GM21526 (cell line): Measurements from ENCODE around the gene ZNF32.

Experiments
- ATAC-seq: cut with Tn5 transposase; IDR thresholded peaks from one replicate; pipeline ENCODE4 v1.9.1; 2021; ENCODE audit warnings: moderate library complexity; ENCODE audit not compliant: unreplicated experiment, low FRiP score

ZNF32 gene

DNA sequence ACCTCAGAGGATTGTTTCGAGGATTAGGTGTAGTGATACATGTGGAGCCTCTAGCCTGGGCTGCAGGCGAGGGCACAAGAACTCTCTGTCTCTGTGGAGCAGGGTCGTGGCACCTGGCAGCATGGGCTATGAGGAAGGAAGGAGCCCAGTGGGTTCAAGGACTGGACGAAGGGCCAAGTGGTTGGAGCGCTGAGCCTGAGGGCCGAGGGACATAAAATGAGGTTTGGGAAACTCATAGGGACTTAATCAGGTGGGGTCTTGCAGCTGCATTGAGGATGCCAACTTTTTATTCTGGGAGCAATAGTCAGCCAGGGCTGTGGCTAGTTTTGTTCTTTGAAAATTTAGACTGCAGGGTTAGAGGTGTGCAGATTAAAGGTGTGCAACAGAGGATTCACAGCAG, 33.0 kb upstream of the ZNF32 start:
- ATAC-seq = no peak

DNA sequence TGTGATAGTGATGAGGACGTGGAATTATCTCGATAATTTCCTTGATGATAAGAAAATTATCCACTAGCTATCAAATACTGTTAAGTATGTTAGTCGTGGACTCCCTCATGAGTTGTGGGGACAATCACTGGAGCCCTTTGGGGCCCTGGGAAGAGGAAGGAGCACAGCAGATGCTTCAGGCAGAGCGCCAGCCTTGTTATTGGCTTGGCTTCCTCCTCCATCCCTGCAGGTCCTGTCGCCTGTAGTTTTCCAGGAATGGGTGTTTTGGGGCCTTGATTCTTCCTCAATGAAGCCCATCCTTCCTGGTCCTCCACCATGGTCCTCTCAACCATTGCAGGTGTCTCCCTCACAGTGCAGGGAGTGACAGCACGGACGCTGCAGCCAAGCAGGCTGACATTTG, 32.5 kb upstream of the ZNF32 start:
- ATAC-seq = no peak

DNA sequence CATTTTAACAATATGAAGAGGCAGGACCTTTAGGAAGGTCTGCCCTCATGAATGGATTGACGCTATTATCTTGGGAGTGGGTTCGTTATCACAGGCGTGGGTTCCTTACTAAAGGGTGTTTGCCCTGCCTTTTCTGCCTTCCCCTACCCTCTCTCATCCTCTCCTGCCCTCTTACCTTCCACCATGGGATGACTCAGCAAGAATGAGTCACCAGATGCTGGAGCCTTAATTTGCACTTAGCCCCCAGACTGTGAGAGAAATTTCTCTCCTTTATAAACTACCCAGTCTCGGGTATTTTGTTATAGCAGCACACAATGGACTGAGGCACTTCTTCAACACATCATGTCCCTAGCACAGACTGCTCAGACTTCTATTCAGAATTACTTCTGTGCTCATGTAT, 31.4 kb upstream of the ZNF32 start:
- ATAC-seq = no peak

DNA sequence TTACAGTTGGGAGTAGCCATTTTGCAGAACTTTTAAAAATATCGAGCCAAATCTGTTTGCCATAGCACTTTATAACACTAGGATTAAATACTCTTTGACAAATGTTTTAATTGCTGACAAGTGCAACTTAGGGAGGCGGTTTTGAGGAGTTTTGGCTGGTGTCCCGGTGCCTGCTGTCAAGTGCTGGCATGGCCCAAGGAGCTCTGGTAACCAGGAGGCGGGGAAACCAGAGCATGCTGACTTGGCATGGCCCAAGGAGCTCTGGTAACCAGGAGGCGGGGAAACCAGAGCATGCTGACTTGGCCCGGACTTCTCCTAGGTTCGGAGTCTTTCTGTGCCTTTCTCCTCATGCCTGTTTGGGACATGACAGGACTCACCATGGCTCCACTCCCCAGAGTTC, 30.8 kb upstream of the ZNF32 start:
- ATAC-seq = no peak

DNA sequence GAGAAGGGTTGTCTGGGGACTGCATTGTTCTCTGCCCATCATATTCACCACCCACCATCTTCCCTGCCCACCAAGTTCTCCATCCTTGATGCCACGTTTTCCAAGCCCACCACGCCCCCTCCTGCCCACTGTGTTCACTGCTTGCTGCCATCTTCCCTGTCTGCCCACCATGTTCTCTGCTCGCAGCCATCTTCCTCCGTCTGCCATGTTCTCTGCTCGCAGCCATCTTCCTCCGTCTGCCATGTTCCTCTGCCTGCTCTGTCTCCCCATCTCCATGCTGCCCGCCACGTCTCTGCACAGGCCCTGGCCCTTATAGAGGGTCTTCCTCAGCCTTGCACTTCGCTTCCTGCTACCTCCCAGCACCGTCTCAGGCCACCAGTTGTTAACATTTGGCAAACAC, 30.0 kb upstream of the ZNF32 start:
- ATAC-seq = no peak

DNA sequence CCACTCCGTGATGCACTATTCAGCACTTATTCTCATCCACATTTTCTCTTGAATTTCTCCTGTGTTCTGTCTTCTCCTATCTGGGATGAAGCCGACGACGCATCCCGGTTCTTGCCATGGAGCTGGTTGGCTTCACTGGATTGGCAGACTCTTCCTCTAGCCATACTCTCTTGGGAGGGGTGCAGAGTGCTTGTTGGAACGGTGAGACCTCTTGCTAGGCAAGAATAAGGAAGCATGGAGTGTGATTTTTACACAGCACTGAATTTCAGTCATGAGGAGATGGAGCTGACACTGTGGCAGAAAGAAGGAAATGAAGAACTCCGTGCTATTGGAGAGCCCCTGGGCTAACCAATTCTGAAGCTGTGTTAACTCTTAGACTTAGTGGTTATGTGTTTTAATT, 28.2 kb upstream of the ZNF32 start:
- ATAC-seq = no peak

DNA sequence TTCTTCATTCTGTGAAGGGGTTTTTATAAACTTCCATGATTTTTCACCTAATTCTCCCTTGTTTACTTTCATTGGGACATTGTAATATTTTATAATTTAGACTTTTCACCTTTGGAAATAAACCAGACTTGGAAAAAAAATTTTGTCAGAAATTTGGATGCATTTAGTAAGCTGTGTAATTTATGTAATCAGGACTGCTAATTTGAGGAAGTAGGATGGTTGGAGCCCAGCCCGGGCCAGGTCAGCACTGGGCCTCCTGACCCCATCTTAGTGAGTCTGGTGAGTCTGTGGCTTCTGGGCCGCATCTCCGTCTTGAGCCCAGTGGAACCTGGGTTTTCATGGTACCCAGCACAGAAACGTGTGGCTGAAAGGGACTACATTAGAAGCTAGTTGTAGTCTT, 27.6 kb upstream of the ZNF32 start:
- no peak for ATAC-seq

DNA sequence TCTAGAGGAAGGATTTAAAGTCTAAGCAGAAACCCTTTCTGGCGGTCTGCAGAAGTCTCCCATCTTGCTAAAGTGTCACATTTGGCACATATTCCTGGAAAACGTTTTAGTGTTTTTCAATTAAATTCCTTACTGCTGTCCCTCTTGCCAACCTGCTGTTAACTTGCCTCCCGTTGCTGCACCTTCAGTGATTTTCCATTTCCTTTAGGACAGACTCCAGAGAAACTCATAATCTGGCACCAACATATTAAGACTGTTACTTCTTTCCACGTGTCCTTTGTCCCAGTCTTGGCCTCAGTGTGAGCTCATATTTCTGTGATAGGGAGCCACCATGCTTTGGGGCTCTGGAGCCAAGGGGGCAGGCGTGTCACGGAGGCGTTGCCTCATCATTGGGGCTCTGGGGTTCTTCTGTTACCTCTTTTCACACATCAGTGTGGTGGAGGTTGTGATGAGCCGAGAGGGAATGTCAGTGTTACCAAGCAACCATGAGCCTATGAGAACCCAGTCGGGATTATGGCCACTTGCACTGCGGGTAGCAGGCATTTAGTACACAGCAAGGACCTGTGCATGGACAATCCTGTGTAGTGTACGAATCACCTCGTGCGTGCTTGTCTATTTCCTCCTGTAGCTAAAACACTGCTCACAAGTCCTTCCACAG, 26.0 kb upstream of the ZNF32 start:
- ATAC-seq = no peak

DNA sequence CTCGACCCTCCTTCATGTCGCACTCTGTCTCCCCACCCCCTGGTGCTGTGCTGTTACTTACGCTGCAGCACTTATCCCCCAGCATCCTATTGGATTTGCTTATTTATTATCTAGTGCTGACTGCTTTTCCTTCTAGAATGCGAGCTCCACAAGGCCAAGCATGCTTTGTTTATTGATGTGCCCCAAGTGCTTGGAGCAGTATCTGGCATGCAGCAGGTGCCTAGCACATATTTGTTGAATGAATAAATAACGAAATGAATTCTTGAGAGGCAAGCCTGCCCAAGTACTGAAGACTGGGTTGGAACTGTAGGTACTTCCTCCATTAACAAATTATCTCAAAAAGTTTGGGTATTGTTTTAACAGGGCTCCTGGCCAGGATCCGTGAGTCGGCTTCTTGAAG, 24.8 kb upstream of the ZNF32 start:
- no peak for ATAC-seq

DNA sequence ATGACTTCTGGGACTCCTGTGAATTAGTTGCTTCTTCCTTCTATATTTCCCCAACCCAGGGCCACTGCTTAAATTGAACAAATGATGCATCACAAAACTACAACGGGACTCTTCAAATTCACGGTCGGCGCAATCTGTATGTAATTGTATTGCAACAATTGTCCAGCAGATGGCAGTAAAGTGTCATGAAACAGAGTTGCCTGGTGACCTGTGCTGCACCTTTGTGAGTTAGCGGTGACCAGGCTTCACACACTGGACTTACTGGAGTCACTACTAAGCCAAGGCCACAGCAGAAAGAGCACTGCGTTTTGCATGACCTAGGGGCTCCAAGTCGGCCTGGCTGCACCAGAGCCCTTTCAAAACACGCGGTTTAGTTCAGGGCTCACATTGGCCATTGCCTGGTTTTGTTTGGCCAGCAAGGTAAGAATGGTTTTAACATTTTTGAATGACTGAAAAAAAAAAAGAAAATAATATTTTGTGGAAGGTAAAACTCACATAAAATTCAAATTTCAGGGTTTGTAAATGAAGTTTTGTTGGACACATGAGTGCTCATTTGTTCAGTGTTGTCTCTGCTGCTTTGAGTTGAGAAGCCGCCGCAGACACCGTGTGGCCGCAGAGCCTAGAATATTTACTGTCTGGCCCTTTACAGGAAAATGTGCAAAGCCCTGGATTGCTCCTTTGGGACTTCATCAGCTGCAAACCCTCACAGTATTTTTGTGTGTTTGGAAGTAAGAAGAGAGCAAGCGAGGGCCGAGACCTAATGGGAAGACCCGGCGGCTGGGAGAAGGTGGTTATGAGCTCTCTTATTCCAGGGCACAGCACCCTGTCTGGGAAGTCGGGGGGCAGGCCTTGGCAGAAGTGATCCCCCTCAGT, 23.2 kb upstream of the ZNF32 start:
- peak; percentile 68 for ATAC-seq

DNA sequence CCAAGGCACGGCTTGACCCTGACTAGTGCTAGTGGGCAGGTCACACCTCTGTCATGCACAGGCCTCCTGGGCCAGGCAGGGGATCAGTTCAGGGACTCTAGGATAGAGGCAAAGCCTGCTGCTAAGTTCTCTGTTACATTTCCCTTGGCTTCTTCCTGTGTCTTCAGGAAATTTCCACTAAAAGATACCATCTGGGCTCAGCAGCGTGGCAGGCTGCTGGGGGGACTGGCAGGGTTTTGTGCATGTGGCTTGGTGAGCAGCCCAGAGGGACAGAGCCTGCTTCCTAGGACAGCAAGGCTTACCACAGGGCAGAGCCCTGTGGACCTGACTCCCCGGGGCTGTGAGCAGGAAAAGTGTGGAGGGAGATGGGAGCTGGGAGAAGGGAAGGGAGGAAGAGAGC, 20.7 kb upstream of the ZNF32 start:
- no peak for ATAC-seq

DNA sequence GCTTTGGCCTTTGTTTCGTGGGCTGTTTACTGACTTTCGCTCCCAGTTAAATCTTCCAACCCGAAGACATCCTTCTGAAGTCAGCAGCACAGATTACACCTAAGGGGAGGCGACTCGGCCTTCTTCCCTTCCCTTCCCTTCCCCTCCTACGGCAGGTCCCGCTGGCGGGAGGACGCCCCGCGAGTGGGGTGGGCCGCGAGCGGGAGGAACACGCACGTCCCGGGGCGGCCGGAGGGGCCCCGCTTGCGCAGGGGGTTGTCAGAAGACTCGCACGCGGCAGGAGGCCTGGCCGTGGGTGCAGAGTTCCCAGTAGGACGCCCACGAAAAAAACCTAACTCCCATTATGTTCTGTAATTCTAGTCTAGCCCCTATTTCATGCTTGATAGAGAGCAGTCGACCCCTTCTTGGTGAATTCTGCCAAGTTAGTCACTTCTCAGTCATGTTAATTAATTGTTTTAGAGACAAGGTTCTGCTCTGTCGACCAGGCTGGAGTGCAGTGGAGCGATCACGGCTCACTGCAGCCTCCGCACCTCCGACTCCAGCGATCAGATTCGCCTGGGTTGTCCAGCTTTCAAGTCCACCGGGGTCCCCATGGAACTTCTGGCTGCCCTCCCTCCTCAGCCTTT, 19.2 kb upstream of the ZNF32 start:
- ATAC-seq = no peak

DNA sequence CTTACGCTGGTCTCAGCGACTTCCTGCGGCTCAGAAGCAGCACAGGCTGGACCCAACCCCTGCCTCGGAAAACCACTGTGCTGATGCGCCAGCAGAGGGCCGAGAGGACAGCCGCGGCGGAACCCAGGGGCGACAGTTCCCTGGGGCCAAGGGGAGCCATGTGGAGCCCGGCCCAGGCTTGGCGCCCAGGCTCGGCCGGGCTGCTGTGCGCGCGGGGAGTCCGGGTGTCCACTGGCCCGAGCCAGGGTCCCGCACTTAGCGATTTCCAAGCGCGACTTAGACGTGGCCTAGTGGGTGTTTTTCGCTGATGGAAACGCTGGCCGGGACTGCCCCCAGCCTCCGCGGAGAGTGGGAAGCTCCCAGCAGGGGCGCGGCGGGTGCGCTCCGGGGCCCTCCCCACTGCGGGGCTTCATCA, 18.6 kb upstream of the ZNF32 start:
- ATAC-seq = no peak

DNA sequence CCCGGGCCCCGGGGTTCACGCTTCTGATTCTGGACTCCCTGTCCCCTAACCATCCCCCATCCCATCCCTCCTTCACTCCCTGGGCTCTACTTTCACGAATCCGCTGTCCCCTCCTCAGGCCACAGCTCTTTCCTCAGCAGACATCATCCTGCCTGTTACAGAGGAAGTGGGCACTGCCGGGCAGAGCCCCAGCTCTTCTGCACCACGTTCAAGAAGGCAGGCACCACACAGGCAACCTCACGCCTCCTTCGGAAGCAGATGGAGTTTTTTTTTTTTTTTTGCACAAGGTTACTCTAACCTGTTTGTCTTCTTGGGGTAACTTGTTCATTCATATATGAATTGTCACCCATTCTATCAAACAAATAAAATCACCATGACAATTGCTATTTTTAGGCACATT, 17.9 kb upstream of the ZNF32 start:
- ATAC-seq = no peak

DNA sequence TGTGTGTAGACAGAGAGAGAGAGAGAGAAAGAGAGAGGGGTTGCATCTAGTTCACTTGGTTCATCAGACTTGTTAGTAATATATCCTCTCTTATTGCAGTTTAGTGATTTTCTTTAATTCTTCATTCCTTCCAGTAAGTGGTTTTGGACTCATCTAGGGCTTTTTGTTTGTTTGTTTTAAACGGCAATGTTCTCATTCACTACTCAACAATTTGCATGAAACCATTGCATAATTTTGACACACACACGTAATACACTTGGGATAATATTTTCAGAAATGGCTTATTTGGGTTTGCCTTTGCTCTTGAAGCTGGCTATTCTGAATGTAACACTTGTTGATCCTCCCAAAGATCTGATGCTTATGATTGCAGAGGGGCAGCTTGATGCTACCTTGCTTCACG, 16.4 kb upstream of the ZNF32 start:
- no peak for ATAC-seq

DNA sequence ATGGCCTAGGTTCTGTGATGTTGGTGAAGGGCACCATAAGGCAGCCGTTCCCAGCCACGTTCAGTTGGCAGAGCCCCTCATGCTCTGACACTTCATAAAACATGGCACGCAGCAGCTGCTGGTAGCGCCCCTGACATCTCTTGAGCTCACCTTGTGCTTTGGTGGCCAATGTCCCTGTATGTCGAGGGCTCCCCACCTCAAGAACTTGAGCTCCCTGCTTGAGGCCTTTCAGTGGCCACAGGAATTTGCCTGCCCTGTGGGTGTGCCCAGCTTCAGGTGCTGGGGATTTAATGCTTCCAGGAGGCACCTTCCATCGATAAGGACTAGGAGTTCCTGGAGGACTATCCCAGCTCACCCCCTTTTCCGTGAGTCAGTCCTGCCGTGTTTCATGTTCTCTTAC, 9.5 kb upstream of the ZNF32 start:
- no peak for ATAC-seq

DNA sequence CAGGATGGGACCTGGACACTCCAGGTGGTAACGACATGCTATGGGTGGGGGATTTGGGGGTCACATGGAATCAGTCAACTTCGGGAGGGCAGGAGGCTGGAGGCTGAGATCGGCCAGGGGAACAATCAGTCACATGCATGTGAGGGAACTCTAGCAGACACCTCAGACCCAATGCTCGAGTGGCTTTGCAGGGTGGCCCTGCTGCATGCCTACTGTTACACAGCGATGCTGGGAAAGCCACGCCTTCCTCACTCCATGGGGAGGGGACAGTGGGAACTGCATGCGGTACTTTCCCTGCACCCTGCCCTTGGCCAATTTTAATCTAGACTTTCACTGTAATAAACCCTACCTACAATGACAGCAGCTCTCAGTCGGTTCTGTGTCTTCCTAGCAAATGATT, 6.6 kb upstream of the ZNF32 start:
- no peak for ATAC-seq

DNA sequence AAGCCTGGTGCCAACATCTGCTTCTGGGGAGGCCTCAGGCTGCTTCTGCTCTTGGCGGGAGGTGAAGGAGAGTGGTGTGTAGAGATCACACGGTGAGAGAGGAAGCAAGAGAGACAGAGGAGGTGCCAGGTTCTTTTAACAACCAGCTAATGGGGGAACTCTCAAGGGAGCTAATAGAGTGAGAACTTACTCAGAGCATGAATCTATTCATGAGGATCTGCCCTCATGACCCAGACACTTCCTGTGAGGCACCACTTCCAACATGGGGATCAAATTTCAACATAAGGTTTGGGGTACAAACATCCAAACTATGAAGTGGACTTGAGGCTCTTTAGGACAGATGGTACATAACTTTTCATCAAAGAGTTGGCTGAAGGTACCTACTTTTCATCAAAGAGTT, 5.1 kb upstream of the ZNF32 start:
- no peak for ATAC-seq

DNA sequence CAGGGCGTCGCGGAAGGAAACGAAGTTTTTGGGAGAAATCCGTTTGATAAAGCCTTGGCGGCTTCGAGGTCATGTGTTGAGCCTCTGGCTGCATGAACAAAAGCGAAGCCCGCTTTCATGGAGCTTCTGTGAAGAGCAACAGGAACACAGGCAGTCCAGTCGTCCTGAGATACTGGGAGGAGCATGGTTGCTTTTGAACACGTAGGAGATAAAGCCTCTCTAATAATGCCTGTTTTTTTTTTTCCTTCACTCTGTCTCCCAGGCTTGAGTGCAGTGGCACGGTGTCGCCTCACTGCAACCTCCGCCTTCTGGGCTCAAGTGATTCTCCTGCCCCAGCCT, 473 bp upstream of the ZNF32 start:
- no peak for ATAC-seq

DNA sequence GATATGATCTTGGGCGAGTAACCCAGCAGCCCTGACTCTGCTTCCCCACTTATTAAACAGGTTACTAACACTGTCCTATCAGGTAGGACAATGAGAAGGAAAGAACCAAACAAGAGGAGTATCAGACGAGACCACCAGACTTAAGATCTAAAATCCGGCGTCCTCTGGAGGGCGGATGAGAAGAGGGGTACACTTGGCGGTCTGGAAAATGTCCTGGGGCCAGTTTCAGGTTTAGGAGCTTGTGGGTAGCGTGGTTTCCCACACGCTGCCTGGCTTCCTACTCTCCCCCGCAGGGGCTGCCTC, 635 bp downstream of the ZNF32 start:
- no peak for ATAC-seq

DNA sequence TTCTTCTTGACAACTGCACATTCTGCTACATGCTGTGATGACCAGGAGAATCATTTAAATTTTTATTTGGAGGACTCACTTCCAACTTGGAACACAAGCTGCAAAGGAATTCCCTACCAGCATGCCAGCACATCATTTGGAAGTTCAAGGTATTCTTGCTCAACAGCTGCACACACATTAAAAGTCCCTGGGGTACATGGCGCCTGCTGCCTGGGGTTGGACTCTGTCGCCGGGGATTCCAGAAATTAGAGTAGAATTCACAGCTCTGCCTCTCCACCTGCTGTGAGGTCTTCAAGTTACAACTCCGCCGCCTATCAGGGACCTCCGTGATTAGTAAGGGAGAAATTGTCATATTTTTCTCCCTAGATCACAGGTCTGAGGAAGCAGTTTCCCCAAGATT, 1.1 kb downstream of the ZNF32 start:
- ATAC-seq = no peak

DNA sequence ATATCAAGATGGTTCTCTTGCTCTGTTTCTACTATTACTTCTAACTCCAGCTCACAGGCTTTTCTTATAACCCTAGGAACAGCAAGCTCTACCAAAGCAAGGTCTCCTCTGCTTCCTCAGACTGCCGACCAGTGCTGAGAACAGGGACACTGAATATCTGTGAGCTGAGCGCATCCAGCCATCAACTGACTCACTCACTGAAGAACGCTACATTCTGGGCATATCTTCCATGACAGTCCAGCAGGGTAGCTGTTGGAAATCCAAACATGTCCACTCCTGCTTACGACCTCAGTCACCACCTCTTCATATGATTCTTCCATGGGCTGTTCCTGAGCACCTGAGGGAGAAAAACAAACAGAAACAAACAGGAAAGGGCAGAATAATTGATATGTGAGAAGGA, 2.8 kb downstream of the ZNF32 start:
- no peak for ATAC-seq
